Hypothalamus (tissue), 51 donors: ENCODE data around the gene GMDS.

ENCODE experiments used
- DNase-seq, 51 donors: peaks; one replicate each; lab custom pipeline; 2025; lab: John Stamatoyannopoulos, UW

GMDS gene

DNA sequence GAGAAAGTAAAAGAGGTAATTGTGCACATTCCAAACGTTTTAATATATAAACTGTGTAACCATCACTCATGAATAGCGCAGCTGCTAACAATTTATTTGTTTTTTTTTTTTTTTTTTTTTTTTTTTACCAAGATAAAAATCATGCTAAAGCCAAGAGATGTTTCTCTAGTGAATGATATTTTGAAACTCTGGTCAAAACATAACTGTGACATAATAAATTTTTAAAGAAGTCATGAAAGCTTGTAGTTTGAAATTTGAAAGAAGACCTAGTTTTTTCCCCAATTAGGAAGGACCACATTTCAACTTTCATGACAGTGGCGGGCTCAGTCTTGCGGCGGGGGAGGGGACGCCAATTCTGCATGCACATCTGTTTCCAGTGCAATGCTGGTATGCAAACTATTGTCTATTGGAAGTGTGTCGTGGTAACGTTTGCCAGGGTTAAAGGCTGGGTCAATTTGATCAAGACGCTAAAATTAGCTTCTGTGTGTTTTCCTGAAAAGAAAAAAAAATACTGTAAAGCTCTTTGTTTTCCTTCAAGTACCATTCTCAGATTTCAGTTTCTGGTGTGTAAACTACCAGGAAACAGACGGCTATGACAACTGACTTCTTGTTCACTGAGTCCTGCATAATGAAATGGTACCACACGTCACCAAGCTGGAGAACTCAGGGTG, 423.8 kb downstream of the GMDS start:
- DNase-seq: no peak

GRCh38 chr6:1821164-1821512, 424.3 kb downstream of the GMDS start:
- no peak for DNase-seq

DNA sequence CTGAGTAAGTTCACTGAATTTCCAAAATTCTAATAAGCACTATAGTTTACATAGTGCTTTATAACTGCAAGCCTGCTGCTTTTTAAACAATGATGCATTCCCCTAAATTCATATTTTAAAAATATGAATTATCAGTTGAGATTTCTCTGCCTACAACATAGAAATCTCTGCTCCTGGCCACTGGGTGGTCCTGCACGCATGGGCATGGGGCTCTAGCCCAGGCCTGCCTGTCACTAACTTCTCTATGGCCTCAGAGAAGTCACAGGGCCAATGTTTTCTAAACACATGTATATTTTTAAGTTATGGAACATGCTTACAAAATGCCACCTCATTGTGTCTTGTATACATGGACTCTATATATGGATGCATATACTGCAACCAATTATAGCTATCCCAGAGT, 424.7 kb downstream of the GMDS start:
- DNase-seq: no peak

- DNase-seq: no peak
Observed at GRCh38 chr6:1820165-1820564, 425.2 kb downstream of the GMDS start.

GRCh38 chr6:1819007-1819406, 426.4 kb downstream of the GMDS start:
- no peak for DNase-seq

DNA sequence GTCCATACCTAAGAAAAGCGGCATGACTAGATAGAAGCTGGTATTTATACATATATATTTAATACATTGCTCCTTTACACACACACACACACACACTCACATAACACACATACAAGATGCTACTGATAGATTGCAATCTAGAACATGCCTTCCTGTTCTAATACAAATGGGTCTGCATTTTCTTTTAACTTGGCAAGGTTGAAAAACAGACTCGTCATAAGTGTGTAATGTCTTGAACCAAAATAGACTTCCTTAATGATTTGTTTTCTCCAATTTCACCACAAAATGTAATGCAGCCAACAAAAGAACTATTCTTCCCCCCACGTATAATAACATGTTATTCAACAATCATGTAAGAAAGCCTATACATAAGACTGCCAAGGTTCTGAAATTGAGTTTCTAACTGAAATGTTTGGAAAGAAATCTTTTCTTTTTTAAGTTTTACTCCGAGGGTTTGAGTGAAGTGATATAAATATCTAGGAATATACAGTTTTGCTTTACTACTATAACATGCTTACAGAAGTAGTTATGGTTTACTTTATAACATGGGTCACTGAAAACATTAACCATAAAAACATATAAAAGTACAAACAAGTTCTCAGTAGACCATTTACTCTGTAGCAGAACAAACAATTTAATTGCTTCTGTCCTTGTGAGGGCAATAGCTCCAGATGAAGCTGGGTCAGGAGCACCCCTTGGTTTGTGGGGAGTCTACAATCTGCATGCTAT, 428.2 kb downstream of the GMDS start:
- DNase-seq: no peak

DNA sequence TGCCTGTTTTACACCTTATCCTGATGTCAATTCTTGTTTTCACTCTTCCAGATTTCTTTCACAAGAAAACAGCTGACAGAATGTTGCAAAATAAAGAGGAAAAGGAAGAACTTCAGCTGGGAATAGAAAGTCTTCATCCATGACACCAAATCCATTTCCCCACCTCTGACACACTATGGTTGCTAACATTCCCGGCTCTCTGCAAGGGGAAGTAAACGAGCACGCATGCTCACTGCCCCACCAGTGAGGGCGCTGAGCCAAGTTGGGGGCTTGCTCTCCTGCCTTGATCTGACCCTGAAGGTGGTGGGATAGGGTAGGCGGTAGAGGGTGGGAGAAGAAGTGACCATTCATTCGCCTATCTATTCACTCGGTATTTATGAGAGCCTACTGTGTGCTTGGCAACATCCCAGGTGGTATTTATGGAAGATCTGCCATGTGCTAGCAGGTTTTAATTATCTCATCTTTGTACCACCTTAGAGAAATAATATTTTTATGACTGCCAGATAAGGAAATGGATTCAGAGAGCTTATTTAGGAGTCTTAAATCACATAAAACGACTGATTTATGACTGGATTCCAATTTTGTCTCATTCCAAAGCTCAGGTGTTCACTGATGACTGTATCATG, 429.5 kb downstream of the GMDS start:
- DNase-seq: no peak

- DNase-seq: no peak
Observed at GRCh38 chr6:1814279-1814678, 431.1 kb downstream of the GMDS start.

DNA sequence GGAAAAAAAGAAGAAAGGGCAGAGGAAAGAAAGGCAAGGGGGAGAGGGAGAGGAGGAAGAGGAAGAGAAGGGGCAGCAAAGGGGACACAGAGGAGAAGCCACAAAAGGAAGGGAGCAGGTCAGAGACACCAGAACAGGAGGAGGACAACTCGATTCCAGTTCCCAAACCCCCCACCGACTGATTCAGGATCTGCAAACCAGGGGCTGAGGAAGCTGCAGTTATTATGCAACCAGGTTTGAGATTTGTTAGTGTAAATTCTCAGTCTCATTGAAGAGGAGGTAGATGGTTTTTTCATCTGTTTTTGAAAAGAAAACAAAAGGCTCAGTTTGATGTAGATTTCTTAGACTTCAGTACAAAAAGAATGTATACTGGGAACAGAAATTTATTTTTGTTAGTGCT, 432.9 kb downstream of the GMDS start:
- no peak for DNase-seq

GRCh38 chr6:1812034-1812433, 433.4 kb downstream of the GMDS start:
- no peak for DNase-seq

- DNase-seq: no peak
Observed at GRCh38 chr6:1810880-1811279, 434.5 kb downstream of the GMDS start.

DNA sequence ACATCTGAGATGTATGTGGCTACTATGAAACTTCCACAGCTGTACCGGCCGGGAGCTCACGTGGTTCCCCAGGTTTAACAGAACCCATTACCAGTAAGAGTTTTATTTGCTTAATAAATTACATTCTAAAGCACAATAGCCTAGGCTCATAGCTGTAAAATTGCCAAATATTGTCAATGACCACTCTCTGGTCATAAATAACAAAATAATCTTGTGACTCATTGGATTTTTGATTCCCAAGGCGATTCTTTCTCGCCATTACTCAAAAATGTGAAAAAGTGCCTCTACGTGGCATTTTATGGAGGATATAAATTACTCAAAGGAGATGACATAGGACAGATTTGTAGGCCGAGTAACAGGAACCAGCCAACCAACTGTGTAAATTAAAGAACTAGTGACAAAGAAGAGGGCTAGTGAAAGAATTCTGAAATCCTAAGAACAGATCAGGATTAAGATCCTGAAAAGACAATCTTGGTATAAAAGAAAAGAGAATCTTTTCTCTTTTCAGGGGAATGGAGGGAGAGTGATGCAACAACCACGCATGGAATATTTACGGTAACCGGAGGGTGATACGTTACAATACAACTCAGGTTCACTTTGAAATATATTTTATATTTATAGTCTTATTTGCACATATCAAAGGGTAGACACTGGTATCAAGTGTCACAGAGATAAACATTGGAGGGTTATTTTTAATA, 436.0 kb downstream of the GMDS start:
- DNase-seq: no peak

DNA sequence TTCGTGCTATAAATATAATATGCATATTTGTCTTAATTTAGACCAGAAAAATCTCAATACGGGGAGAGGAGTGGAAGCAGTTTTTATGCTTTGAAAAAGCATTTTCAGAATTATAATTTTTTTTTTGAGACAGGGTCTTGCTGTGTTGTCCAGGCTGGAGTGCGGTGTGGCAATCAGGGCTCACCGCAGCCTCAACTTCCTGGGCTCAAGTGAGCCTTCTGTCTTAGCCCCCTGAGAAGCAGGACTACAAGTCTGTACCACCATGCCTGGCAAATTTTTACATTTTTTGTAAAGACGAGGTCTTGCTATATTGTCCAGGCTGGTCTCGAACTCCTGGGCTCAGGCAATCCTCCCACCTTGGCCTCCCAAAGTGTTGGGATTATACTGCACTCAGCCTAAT, 438.5 kb downstream of the GMDS start:
- no peak for DNase-seq

GRCh38 chr6:1802491-1803395, 442.7 kb downstream of the GMDS start:
- no peak for DNase-seq

DNA sequence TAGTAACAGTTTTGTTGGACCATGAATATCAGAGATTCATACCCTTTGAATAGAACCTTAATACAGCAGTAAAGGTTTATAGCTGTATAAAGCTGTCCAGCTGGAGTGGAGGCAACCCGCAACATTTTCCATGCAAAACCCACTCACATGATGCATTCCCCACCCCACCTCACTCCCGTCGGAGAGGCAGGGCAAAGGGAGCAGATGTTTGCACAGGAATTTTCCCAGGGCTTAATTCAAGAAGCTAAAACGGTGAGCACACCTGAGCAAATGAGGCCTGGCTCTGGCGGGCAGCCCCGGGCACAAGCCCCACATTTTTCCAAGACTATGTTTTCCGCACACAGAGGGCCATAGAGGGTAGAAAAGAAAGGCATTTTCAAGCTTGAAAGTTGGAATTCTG, 444.0 kb downstream of the GMDS start:
- no peak for DNase-seq

DNA sequence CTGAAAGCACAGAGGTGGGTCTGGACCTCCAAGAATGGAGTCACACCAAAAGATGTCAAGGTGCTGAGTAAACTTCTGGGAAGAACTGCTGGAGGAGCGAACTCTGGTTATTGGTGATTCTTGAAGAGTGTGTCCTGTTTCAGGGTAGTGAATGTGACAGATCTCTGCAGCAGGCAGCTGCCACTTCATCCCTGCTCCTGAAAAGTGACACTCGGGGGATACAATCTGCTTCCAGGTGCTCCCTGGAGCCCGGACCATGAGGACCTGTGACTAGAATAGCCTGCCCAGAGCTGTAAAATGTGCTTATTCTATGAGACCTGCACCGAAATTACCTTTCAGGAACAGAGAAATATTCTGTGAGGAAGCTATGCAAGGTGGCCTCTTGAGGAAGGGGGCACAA, 444.6 kb downstream of the GMDS start:
- no peak for DNase-seq

- no peak for DNase-seq
Observed at GRCh38 chr6:1798965-1799325, 446.5 kb downstream of the GMDS start.

- DNase-seq: no peak
Observed at GRCh38 chr6:1798303-1798964, 447.0 kb downstream of the GMDS start.

DNA sequence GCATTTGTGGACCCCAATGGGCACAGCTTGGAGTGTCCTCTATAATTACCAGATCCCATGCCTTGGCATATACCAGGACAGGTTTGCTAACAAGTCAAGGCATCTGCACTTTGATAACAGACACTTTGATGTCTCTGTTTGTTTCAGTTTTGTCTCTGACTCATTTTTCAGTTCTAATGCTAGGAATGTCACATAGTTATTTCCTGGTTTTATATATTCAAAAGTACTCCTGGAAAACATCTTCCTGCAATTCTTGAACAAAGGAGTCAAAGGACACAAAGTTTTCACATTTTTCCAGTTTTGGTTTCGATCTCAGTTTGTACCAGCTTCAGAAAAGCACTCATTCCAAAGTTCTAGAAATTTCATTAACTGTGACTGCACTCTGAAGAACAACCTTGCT, 447.6 kb downstream of the GMDS start:
- no peak for DNase-seq
